Measurements from ENCODE around the gene PCGF2. TPM values are rescaled to one million over a fixed set of nuclear protein-coding genes. Genes with fewer than 3 reads are reported as not detected.

PCGF2 gene
- total RNA-seq, 1 donor from 2014 or later = 64.8 TPM

GRCh38 chr17:38725066-38725465 is 23.1 kb downstream of the PCGF2 start:
- no peaks in the 10 kb centered on the region for H3K27me3 ChIP-seq
- H3K4me1 ChIP-seq = peaks cover 0 to 7% of the 10 kb centered on the region in 2 donors
- intact Hi-C loops (cut with DNase I) = no loop called here
- H3K4me3 ChIP-seq = no peak overlapping the region
- H3K36me3 ChIP-seq = peaks cover 22 to 36% of the 10 kb centered on the region in 2 donors
- TF ChIP-seq CTCF (IDR thresholded peaks at IDR 0.05) = no peak
- H3K27ac ChIP-seq = no peak overlapping the region
- DNase-seq (ENCODE audit: low spot score in 2 of 2) = no peak
- no peaks in the 10 kb centered on the region for H3K9me3 ChIP-seq

GRCh38 chr17:38724337-38724988 is 23.7 kb downstream of the PCGF2 start:
- Histone ChIP-seq H3K4me1 (peaks cover 0 to 4% of the 10 kb centered on the region in 2 donors), H3K27me3 (no peaks in the 10 kb centered on the region), H3K4me3 (no peak overlapping the region), H3K9me3 (no peaks in the 10 kb centered on the region), H3K36me3 (peaks cover 28 to 42% of the 10 kb centered on the region in 2 donors), H3K27ac (no peak overlapping the region)
- no peak for DNase-seq (ENCODE audit: low spot score in 2 of 2)
- intact Hi-C loops (cut with DNase I) = no loop called here
- TF ChIP-seq CTCF (IDR thresholded peaks at IDR 0.05) = no peak

- H3K4me3 ChIP-seq = no peak overlapping the region
- DNase-seq (ENCODE audit: low spot score in 2 of 2) = no peak
- H3K36me3 ChIP-seq = peaks cover 49 to 60% of the 10 kb centered on the region in 2 donors
- no peaks in the 10 kb centered on the region for H3K9me3 ChIP-seq
- intact Hi-C loops (cut with DNase I) = no loop called here
- H3K4me1 ChIP-seq = no peaks in the 10 kb centered on the region
- H3K27me3 ChIP-seq = no peaks in the 10 kb centered on the region
- TF ChIP-seq CTCF (IDR thresholded peaks at IDR 0.05) = no peak
- H3K27ac ChIP-seq = no peak overlapping the region
Observed at GRCh38 chr17:38721802-38722201, 26.3 kb downstream of the PCGF2 start.

- no peak overlapping the region for H3K4me3 ChIP-seq
- no peaks in the 10 kb centered on the region for H3K9me3 ChIP-seq
- no peak for DNase-seq (ENCODE audit: low spot score in 2 of 2)
- no peaks in the 10 kb centered on the region for H3K4me1 ChIP-seq
- H3K36me3 ChIP-seq = peaks cover 58 to 68% of the 10 kb centered on the region in 2 donors
- no peak for TF ChIP-seq CTCF (IDR thresholded peaks at IDR 0.05)
- no peaks in the 10 kb centered on the region for H3K27me3 ChIP-seq
- intact Hi-C loops (cut with DNase I) = no loop called here
- no peak overlapping the region for H3K27ac ChIP-seq
Observed at GRCh38 chr17:38720941-38721340, 27.2 kb downstream of the PCGF2 start.

- no peaks in the 10 kb centered on the region for H3K27me3 ChIP-seq
- no peak overlapping the region for H3K27ac ChIP-seq
- H3K4me3 ChIP-seq = no peak overlapping the region
- H3K36me3 ChIP-seq = peaks cover 66 to 75% of the 10 kb centered on the region in 2 donors
- intact Hi-C loops (cut with DNase I) = no loop called here
- DNase-seq (ENCODE audit: low spot score in 2 of 2) = no peak
- TF ChIP-seq CTCF (IDR thresholded peaks at IDR 0.05) = no peak
- no peaks in the 10 kb centered on the region for H3K4me1 ChIP-seq
- H3K9me3 ChIP-seq = no peaks in the 10 kb centered on the region
Observed at GRCh38 chr17:38719943-38720641, 28.0 kb downstream of the PCGF2 start.

All from ascending aorta (tissue), 2 donors.